Medulla oblongata (tissue), 1 donor: ENCODE data around the gene FKBP10.
"Not testable (repeated sequence)": the region's sequence is repeated elsewhere in the genome, so short reads cannot be mapped to it uniquely, and the experiment has no call there.

Experiments used
- DNase-seq: peaks from one replicate; pipeline ENCODE4 v3.0.0-alpha.2; 2015; ENCODE audit errors: extremely low spot score

FKBP10 gene

DNA sequence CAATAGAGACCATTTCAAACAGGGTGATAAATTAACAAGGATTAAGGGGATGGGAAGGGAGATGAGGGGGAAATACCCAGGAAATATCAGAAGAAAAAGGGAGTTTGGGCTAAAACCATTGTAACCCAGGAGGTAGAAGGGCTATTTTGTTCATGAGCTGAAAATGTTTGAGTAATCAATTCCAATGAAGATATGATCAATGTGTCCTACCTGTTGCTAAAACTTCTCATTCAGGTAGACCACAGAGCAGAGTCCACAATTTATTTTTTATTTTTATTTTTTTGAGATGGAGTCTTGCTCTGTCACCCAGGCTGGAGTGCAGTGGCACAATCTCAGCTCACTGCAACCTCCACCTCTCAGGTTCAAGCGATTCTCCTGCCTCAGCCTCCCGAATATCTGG is 26.6 kb downstream of the FKBP10 start:
- DNase-seq: not testable (repeated sequence)

DNA sequence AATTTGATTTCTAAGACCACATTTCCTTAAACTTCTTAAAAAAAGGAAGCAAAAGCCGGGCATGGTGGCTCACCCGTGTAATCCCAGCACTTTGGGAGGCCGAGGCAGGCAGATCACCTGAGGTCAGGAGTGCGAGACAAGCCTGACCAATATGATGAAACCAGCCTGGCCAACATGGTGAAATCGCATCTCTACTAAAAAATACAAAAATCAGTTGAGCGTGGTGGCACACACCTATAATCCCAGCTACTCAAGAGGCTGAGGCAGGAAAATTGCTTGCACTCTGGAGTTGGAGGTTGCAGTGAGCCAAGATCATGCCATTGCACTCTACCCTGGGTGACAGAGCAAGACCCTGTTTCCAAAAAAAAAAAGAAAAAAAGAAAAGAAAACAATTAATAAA is 28.0 kb downstream of the FKBP10 start:
- DNase-seq: not testable (repeated sequence)

DNA sequence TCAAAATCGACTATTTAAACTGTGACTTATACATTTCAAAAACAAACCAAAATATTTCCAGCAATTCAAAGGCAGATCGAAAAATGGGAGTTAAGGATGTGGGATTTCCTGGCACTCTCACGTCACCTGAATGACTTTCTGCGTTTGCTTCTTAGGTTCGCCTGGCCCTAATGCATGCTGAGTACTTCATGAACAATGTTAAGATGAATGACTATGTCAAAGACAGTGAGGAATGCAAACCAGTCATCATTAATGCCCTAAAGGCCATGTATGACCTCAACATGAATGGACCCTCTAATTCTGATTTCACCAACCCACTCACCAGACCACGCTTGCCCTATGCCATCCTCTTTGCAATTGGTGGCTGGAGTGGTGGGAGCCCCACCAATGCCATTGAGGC is 32.2 kb downstream of the FKBP10 start:
- DNase-seq: no peak

DNA sequence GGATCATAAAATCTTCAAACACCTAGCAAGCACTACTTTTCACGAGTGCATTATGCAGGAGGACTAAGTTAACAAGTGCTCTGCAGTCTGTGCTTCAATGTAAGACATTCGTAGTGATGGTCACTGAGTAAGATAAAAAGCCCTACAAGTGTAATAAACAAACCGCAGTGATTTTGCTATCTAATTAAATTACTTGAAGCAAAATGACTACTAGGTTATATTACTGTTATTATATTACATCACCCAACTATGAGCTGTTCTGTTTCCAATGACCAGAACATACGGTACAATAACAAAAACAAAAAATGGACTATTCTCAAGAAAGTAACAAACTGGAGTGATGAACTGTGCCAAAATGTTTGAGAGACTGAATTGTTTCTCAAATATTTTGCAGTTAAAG is 36.0 kb downstream of the FKBP10 start:
- DNase-seq: no peak

DNA sequence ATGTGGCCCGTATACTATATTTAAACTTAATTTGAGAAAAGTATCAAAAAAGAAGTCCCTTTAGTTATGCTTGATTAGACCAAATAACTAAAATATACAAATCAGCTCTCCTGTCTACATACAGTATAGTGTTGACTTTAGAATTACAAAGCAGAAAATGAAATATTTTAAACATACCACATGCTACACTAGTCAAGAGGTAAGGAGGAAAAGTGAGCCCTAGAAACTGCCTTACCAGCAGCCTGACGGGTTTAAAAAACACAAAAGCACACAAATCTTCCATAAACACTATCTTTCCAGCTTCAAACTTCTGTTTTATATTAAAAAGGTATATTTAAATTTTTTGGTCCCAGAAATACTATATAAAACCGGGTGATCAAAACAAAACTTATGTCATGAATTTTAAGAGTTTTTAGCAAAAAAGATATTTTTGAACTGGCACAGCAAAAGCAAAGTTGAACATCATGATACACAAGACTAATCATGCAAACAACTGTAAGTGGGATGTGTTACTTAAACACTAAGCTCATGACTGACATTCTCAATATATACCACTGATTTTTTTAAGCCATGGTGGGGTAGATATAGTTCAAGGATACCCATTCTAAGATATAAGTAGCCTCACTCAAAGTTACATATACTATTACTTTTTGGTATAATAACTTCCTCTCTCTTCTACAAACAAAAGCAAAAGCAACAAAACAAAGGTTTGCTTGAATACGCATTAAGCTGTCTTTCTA is 36.6 kb downstream of the FKBP10 start:
- DNase-seq: no peak

DNA sequence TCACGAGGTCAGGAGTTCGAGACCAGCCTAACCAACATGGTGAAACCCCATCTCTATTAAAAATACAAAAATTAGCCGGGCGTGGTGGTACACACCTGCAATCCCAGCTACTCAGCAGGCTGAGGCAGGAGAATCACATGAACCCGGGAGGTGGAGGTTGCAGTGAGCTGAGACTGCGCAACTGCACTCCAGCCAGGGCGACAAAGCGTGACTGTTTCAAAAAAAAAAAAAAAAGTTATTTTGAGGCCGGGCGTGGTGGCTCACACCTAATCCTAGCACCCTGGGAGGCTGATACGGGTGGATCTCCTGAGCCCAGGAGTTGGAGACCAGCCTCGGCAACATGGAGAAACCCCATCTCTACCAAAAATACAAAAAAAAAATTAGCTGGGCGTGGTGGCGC is 38.6 kb downstream of the FKBP10 start:
- DNase-seq: not testable (repeated sequence)

DNA sequence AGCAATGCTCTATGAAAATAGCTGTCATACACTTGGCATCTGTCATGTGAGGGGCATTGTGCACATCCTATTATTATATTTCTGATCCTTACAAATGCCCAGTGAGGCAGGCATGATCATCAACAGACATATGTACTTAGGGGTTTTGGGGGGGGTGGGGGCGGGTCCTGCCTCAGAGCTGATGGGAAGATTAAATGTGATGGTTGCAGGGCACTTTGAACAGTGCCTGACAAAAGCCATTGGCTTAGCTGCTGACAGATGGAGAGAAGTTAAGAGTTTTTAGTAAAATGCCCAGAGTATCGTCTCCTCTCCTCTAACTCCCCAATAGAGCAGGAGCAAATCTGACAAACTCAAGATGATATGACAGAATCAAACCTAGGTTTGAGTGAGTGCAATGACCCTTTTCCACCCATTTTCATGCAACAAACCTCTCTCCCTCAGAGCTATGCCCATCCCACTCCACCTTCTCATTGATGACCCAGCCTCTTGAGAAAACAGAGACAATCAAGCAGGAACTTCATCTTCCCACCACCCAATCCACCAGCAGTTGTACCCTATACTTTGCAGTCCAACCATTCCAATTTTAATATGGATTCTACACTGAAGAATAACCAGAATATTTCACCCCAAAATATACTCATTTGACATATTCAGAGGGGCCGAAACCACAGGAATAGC is 47.6 kb downstream of the FKBP10 start:
- no peak for DNase-seq

DNA sequence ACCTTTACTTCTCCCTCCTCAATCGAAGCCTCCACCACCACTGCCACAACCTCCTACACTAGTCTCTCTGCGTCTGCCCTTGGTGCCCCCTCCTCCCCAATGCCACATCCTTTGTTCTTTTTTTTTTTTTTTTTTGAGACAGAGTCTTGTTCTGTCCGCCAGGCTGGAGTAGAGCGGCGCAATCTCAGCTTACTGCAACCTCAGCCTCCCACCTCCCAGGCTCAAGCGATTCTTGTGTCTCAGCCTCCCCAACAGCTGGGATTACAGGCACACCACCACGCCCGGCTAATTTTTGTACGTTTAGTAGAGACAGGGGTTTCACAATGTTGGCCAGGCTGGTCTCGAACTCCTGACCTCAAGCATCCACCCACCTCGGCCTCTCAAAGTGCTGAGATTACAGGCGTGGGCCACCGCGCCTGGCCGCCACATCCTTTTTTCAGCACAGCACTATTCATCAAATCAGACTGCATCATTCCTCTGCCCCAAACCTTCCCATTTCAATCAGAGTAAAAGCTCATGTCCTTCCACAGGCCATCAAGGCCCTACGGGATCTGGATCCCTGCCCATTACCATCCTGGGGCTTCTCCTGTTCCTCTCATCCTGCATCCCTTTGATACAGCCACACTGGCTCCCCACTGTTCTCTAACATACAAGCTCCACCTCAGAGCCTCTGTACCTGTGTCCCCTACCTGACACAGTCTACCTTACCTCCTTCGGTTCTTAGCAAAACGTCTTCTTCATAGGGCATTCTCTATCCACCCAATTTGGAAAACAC is 50.5 kb downstream of the FKBP10 start:
- DNase-seq: no peak

DNA sequence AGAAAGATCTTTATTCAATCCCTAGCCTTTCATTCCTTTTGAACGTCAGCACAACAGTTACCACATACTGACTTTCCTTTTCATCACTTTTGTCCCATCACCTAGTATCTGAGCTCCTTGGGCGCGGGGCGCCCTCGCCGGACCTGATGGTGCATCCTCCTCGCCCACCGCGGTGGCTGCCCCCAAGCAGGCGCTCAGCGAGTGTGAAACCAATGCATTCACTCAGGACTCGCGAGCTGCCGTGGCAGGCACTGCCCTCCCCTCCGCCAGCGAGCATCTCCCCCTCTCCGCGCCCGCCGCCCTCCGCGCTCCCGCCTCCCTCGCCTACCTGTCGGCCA is 51.7 kb downstream of the FKBP10 start:
- DNase-seq: no peak

DNA sequence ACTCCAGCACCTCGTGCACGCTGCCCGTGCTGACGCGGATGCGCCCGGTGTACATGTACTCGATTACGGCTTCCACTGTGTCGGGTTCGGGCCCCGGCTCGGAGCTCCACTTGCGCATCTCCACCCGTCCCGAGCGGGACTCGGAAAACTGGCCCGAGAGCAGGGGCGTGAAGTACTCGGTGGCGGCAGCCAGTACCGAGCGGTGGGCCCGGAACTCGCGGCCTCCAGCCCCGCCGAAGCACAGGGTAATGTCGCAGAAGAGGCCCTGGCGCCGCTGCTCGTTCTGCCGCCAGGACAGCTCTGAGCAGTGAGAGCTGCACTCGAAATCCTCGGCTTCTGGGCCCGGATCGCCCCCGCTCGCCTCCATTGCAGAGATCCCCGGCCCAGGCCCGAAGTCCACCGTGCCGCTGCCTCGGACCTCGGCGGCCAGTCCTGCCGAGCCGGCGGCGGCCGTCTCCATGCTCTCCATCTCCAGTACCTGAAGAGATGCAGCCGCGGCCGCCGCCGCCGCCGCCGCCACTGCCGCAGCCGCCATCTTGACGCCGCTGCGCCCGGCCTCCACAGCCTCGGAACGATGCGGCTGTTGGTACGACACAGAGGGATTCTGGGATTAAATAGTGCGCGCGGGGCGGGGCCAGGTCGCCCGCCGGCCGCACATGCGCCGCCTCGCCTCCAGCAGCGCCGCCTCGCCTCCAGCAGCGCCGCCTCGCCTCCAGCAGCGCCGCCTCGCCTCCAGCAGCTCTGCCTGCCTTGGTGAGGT is 52.2 kb downstream of the FKBP10 start, which contains the start of gene KLHL11:
Gene KLHL11 (minus strand): TSS at position 588 of the 760 bp plus-strand sequence. CDS start 53 bp downstream, at position 535.
- DNase-seq: peak; percentile 91

DNA sequence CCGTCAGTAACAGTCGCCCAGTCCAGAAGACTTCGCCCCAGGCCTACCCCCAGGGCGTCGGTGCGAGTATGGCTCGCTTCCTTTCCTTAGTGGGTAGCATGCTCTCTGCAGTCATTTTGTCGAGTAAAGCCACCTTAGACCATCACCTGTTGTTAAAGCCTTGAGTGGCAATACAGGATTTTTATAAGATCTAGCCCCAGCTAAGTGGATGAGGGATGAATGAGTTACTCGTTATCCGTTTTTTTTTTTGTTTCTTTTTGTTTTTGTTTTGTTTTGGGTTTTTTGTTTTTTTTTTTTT is 52.7 kb downstream of the FKBP10 start:
- no peak for DNase-seq

DNA sequence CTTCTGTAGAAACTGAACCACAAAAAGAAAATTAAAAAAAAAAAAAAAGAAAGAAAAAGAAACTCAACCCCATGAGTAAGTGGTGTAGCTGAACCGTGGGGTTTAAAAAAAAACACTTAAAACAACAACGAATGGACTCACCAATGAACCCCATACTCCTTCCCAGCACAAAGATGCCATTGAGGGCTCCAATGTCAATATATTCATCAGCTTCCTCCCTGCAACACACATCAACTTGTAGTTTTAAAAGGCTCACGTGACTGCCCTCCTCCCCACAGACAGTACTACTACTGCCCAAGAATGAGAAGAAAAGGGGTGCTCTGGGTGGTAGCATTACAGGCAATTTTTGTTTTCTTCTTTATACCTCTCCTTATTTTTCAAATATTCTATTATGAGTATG is 55.8 kb downstream of the FKBP10 start:
- DNase-seq: no peak

DNA sequence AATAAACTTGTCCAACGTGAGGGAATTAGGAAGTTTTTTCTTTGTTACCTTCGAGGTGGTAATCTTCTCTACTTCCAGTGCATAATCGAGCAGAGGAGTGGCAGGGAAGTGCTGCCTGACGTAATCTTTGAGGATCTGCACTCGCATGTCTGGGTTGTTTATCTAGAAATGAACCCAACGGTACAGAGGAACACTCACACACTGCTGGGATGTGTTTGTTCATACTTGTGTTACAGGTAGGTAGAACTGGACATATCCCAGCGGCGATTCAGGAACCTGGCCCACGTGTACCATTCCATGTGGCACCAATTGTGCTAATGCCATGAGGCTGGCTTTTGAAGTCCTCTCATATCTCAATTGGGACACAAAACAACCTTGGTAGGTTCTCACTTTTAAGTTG is 56.6 kb downstream of the FKBP10 start:
- DNase-seq: no peak

DNA sequence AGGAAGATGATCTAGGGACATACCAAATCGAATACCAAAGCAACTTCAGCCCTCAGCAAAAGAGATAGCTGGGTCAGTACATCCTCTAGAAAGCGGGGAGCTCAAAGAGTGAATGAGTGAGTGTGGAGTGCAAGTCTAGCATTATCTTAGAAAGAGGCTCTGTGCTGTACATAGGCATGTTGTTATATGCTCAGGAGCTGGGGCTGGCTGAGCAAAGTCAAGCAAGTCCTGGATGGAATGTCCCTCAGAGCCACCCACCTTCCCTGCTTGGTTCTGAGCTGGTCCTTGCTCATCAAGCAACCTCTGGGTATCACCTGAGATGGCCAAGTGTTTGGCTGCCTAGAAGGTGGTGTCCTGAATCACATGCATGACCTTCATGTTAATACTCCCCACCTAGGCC is 57.3 kb downstream of the FKBP10 start:
- no peak for DNase-seq

DNA sequence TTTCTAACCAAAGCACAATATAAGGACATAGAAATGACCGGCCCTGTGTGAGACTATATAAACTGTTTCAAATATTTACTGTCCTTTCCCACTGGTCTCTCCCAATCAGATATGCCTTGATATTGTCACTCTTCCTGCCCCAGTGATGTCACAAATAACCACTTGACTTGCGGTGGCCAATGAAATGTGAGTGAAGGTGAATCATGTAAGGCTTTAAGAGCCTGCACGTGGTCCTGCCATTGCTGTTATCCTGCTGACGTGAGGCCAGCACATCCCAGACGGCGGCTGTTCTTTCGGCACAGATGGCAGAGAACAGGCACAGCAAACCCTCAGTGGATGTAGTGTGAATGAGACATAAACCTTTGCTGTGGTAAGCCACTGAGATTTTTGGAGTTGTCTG is 57.8 kb downstream of the FKBP10 start:
- no peak for DNase-seq

DNA sequence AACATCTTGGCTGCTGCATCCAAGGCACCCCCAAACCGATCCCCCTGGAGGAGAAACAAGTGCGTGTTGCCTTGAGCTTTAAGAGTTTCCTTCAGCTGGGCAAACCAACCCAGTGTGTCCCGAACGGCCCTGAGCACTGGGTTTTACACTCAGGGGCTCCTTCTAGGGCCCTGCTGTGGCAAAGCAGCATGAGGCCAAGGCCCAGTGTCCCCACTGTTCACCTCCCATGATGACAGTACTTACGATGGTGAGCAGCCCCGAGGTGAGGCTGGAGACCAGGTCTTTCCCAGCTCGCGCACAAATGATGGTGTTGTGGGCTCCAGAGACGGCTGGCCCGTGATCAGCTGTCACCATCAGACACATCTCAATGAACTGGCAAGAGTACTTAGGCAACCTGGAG is 59.0 kb downstream of the FKBP10 start:
- DNase-seq: no peak
